ENCODE data around the gene SLAMF8.

SLAMF8 gene

GRCh38 chr1:159791031-159791430, 35.6 kb upstream of the SLAMF8 start:
- Histone ChIP-seq H3K4me3 (ENCODE audit: low read length in 2 of 2) (no peak overlapping the region), H3K36me3 (ENCODE audit: control insufficient read depth in 2 of 2, insufficient read depth in 2 of 2, low read length in 2 of 2) (no peaks in the 10 kb centered on the region), H3K27ac (ENCODE audit: low read depth in 2 of 2, low read length in 2 of 2) (no peak overlapping the region), H3K9me3 (ENCODE audit: control insufficient read depth in 2 of 2, low read length in 2 of 2) (no peaks in the 10 kb centered on the region), H3K9ac (ENCODE audit: low read depth in 1 of 2, low read length in 2 of 2) (no peak overlapping the region), H3K27me3 (ENCODE audit: control insufficient read depth in 2 of 2, insufficient read depth in 2 of 2, low read length in 2 of 2) (peaks cover 6 to 7% of the 10 kb centered on the region in 2 donors), H3K4me1 (ENCODE audit: control insufficient read depth in 2 of 2, insufficient read depth in 2 of 2, low read length in 2 of 2) (no peaks in the 10 kb centered on the region)

DNA sequence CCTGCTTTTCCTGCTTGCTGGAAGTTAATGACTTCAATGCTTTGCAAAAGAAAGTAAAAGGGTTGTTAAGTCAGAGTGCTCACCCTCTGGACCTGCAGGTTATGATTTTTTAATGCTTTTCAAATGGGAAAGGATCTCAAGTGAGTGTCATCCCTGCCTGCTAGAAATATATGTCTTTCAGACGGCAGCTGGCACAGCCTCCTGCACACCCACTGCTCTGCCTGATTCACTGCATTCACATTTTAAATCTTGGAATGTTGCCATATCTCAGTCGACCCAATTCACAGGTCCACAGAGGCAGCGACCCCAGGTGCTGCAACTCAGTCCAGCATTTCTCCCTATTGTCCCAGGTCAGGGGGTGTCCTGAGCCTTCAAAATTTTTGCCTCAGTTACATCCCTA, 35.2 kb upstream of the SLAMF8 start:
- no peaks in the 10 kb centered on the region for H3K36me3 ChIP-seq (ENCODE audit: control insufficient read depth in 2 of 2, insufficient read depth in 2 of 2, low read length in 2 of 2)
- no peak overlapping the region for H3K4me3 ChIP-seq (ENCODE audit: low read length in 2 of 2)
- H3K9me3 ChIP-seq (ENCODE audit: control insufficient read depth in 2 of 2, low read length in 2 of 2) = no peaks in the 10 kb centered on the region
- peaks cover 6 to 7% of the 10 kb centered on the region in 2 donors for H3K27me3 ChIP-seq (ENCODE audit: control insufficient read depth in 2 of 2, insufficient read depth in 2 of 2, low read length in 2 of 2)
- no peaks in the 10 kb centered on the region for H3K4me1 ChIP-seq (ENCODE audit: control insufficient read depth in 2 of 2, insufficient read depth in 2 of 2, low read length in 2 of 2)
- no peak overlapping the region for H3K9ac ChIP-seq (ENCODE audit: low read depth in 1 of 2, low read length in 2 of 2)
- no peak overlapping the region for H3K27ac ChIP-seq (ENCODE audit: low read depth in 2 of 2, low read length in 2 of 2)

- no peaks in the 10 kb centered on the region for H3K9me3 ChIP-seq (ENCODE audit: control insufficient read depth in 2 of 2, low read length in 2 of 2)
- no peak overlapping the region for H3K4me3 ChIP-seq (ENCODE audit: low read length in 2 of 2)
- peaks cover 7 to 9% of the 10 kb centered on the region in 2 donors for H3K27me3 ChIP-seq (ENCODE audit: control insufficient read depth in 2 of 2, insufficient read depth in 2 of 2, low read length in 2 of 2)
- H3K36me3 ChIP-seq (ENCODE audit: control insufficient read depth in 2 of 2, insufficient read depth in 2 of 2, low read length in 2 of 2) = no peaks in the 10 kb centered on the region
- H3K27ac ChIP-seq (ENCODE audit: low read depth in 2 of 2, low read length in 2 of 2) = no peak overlapping the region
- peaks cover 0 to 2% of the 10 kb centered on the region in 2 donors for H3K4me1 ChIP-seq (ENCODE audit: control insufficient read depth in 2 of 2, insufficient read depth in 2 of 2, low read length in 2 of 2)
- H3K9ac ChIP-seq (ENCODE audit: low read depth in 1 of 2, low read length in 2 of 2) = no peak overlapping the region
Observed at GRCh38 chr1:159795534-159795933, 31.1 kb upstream of the SLAMF8 start.

GRCh38 chr1:159798893-159799292, 27.8 kb upstream of the SLAMF8 start:
- H3K4me1 ChIP-seq (ENCODE audit: control insufficient read depth in 2 of 2, insufficient read depth in 2 of 2, low read length in 2 of 2) = peaks cover 0 to 2% of the 10 kb centered on the region in 2 donors
- H3K36me3 ChIP-seq (ENCODE audit: control insufficient read depth in 2 of 2, insufficient read depth in 2 of 2, low read length in 2 of 2) = no peaks in the 10 kb centered on the region
- H3K27ac ChIP-seq (ENCODE audit: low read depth in 2 of 2, low read length in 2 of 2) = no peak overlapping the region
- no peaks in the 10 kb centered on the region for H3K9me3 ChIP-seq (ENCODE audit: control insufficient read depth in 2 of 2, low read length in 2 of 2)
- peaks cover under 1 to 15% of the 10 kb centered on the region in 2 donors for H3K27me3 ChIP-seq (ENCODE audit: control insufficient read depth in 2 of 2, insufficient read depth in 2 of 2, low read length in 2 of 2)
- no peak overlapping the region for H3K4me3 ChIP-seq (ENCODE audit: low read length in 2 of 2)
- no peak overlapping the region for H3K9ac ChIP-seq (ENCODE audit: low read depth in 1 of 2, low read length in 2 of 2)

- Histone ChIP-seq H3K4me3 (ENCODE audit: low read length in 2 of 2) (no peak overlapping the region), H3K27ac (ENCODE audit: low read depth in 2 of 2, low read length in 2 of 2) (no peak overlapping the region), H3K27me3 (ENCODE audit: control insufficient read depth in 2 of 2, insufficient read depth in 2 of 2, low read length in 2 of 2) (peaks cover 0 to 17% of the 10 kb centered on the region in 2 donors), H3K4me1 (ENCODE audit: control insufficient read depth in 2 of 2, insufficient read depth in 2 of 2, low read length in 2 of 2) (peaks cover 0 to 2% of the 10 kb centered on the region in 2 donors), H3K9me3 (ENCODE audit: control insufficient read depth in 2 of 2, low read length in 2 of 2) (no peaks in the 10 kb centered on the region), H3K9ac (ENCODE audit: low read depth in 1 of 2, low read length in 2 of 2) (no peak overlapping the region), H3K36me3 (ENCODE audit: control insufficient read depth in 2 of 2, insufficient read depth in 2 of 2, low read length in 2 of 2) (no peaks in the 10 kb centered on the region)
Observed at GRCh38 chr1:159799446-159799985, 27.2 kb upstream of the SLAMF8 start.

DNA sequence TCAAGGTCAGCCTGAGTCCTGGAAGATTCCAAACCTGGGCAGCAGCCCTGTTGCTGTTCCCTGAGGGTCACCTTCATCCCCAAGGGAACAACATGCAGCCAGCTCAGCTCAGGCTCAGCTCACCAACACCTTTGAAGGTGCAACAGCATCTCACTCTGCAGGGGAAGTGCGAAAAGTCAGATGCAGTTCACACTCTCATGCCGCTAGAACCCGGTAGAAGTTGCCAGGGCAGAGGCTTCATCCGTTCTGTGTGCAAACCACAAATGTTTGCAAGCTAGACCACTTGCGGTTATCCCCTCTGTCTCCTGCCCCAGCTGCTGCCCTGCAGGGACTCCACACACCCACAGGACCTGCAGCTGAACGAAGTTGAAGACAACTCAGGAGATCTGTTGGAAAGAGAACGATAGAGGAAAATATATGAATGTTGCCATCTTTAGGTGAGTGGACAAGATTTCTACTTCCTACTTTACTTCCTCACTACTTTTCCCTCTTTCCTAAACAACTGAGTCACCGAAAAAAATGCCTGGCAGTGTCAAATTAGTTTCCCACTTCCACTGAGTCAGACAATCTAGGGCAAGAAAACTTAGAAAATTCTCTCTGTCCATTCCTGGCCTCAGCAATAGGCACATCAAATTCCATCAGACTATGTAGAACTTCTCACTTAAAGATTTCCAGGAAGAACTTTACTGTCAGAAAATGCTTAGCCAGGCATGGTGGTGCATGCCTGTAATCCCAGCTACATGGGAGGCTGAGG, 26.3 kb upstream of the SLAMF8 start:
- H3K9me3 ChIP-seq (ENCODE audit: control insufficient read depth in 2 of 2, low read length in 2 of 2) = no peaks in the 10 kb centered on the region
- H3K27me3 ChIP-seq (ENCODE audit: control insufficient read depth in 2 of 2, insufficient read depth in 2 of 2, low read length in 2 of 2) = peaks cover 4 to 16% of the 10 kb centered on the region in 2 donors
- H3K4me1 ChIP-seq (ENCODE audit: control insufficient read depth in 2 of 2, insufficient read depth in 2 of 2, low read length in 2 of 2) = peaks cover 0 to 2% of the 10 kb centered on the region in 2 donors
- H3K27ac ChIP-seq (ENCODE audit: low read depth in 2 of 2, low read length in 2 of 2) = no peak overlapping the region
- no peaks in the 10 kb centered on the region for H3K36me3 ChIP-seq (ENCODE audit: control insufficient read depth in 2 of 2, insufficient read depth in 2 of 2, low read length in 2 of 2)
- H3K9ac ChIP-seq (ENCODE audit: low read depth in 1 of 2, low read length in 2 of 2) = no peak overlapping the region
- H3K4me3 ChIP-seq (ENCODE audit: low read length in 2 of 2) = no peak overlapping the region

DNA sequence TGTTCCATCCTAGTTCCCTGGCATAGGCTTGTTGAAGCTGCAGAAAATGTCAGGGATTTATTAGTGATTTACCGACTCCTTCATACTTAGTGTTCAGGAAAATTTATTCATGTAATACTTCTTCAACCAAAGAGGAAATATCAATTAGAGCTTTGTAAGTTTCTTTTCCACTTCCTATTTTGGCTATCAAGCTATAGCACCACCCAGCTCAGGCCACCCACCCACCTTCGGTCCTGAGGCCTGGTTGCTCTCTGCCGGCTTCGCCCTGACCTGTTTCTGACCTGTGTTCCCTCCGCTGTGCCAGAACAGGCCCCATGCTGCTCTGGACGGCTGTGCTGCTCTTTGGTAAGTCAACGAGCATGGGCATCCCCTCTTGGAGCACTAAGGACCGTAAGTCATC, 24.6 kb upstream of the SLAMF8 start, which contains the start of gene FCRL6:
Gene FCRL6 (plus strand): TSS at position 250 of the 400 bp plus-strand sequence. CDS start 65 bp downstream, at position 315.
- Histone ChIP-seq H3K27me3 (ENCODE audit: control insufficient read depth in 2 of 2, insufficient read depth in 2 of 2, low read length in 2 of 2) (peaks cover 4 to 8% of the 10 kb centered on the region in 2 donors), H3K4me1 (ENCODE audit: control insufficient read depth in 2 of 2, insufficient read depth in 2 of 2, low read length in 2 of 2) (peaks cover 0 to 2% of the 10 kb centered on the region in 2 donors), H3K9ac (ENCODE audit: low read depth in 1 of 2, low read length in 2 of 2) (no peak within 1 kb of the TSS), H3K27ac (ENCODE audit: low read depth in 2 of 2, low read length in 2 of 2) (no peak within 1 kb of the TSS), H3K9me3 (ENCODE audit: control insufficient read depth in 2 of 2, low read length in 2 of 2) (no peaks in the 10 kb centered on the region), H3K36me3 (ENCODE audit: control insufficient read depth in 2 of 2, insufficient read depth in 2 of 2, low read length in 2 of 2) (no peaks in the 10 kb centered on the region), H3K4me3 (ENCODE audit: low read length in 2 of 2) (no peak within 1 kb of the TSS)

DNA sequence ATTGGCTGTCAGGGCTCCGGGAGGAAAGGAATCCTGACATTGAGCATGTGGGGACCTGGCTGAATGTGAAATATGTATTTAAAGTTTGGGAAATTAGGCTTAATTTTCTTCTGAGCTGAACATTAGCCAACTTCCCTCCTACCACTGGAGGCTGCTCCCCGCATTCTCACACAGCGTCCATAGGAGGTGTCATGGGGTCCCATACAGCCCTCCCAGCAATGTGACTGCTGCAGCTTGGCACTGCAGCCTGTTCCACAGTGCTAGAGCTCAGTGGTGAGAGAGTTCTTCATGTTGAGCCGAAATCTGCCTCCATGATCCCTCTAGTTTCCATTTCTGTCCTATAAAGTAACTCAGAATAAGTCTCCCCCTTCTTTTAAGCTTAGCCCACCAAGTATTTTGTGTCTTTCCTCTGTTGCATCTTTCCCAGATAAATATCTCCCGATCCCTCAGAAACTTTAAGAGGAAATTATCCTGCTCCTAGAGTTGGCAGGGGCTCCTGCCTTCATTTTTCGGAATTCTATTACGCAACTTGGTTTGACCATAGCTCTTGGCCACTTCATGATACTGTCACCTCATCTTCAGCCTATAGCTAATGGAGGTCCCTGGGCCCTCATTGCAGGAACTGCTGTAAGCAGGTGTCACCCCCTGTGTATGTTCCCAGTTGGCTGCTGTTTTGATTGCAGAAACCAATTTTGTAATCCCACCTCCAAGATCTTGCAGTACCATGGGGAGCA, 22.6 kb upstream of the SLAMF8 start:
- Histone ChIP-seq H3K9ac (ENCODE audit: low read depth in 1 of 2, low read length in 2 of 2) (no peak overlapping the region), H3K27ac (ENCODE audit: low read depth in 2 of 2, low read length in 2 of 2) (no peak overlapping the region), H3K4me3 (ENCODE audit: low read length in 2 of 2) (no peak overlapping the region)

GRCh38 chr1:159804924-159805323, 21.7 kb upstream of the SLAMF8 start:
- Histone ChIP-seq H3K9me3 (ENCODE audit: control insufficient read depth in 2 of 2, low read length in 2 of 2) (no peaks in the 10 kb centered on the region), H3K27ac (ENCODE audit: low read depth in 2 of 2, low read length in 2 of 2) (no peak overlapping the region), H3K27me3 (ENCODE audit: control insufficient read depth in 2 of 2, insufficient read depth in 2 of 2, low read length in 2 of 2) (peaks cover 4 to 8% of the 10 kb centered on the region in 2 donors), H3K9ac (ENCODE audit: low read depth in 1 of 2, low read length in 2 of 2) (no peak overlapping the region), H3K36me3 (ENCODE audit: control insufficient read depth in 2 of 2, insufficient read depth in 2 of 2, low read length in 2 of 2) (no peaks in the 10 kb centered on the region), H3K4me3 (ENCODE audit: low read length in 2 of 2) (no peak overlapping the region), H3K4me1 (ENCODE audit: control insufficient read depth in 2 of 2, insufficient read depth in 2 of 2, low read length in 2 of 2) (no peaks in the 10 kb centered on the region)

More for the DNA sequence above, 22.6 kb upstream of the SLAMF8 start:
- Histone ChIP-seq H3K36me3 (ENCODE audit: control insufficient read depth in 2 of 2, insufficient read depth in 2 of 2, low read length in 2 of 2) (no peaks in the 10 kb centered on the region), H3K9me3 (ENCODE audit: control insufficient read depth in 2 of 2, low read length in 2 of 2) (no peaks in the 10 kb centered on the region), H3K4me1 (ENCODE audit: control insufficient read depth in 2 of 2, insufficient read depth in 2 of 2, low read length in 2 of 2) (no peaks in the 10 kb centered on the region), H3K27me3 (ENCODE audit: control insufficient read depth in 2 of 2, insufficient read depth in 2 of 2, low read length in 2 of 2) (peaks cover 4 to 8% of the 10 kb centered on the region in 2 donors)

- Histone ChIP-seq H3K9ac (ENCODE audit: low read depth in 1 of 2, low read length in 2 of 2) (no peak overlapping the region), H3K4me1 (ENCODE audit: control insufficient read depth in 2 of 2, insufficient read depth in 2 of 2, low read length in 2 of 2) (no peaks in the 10 kb centered on the region), H3K9me3 (ENCODE audit: control insufficient read depth in 2 of 2, low read length in 2 of 2) (no peaks in the 10 kb centered on the region), H3K27me3 (ENCODE audit: control insufficient read depth in 2 of 2, insufficient read depth in 2 of 2, low read length in 2 of 2) (no peaks in the 10 kb centered on the region), H3K36me3 (ENCODE audit: control insufficient read depth in 2 of 2, insufficient read depth in 2 of 2, low read length in 2 of 2) (no peaks in the 10 kb centered on the region), H3K4me3 (ENCODE audit: low read length in 2 of 2) (no peak overlapping the region), H3K27ac (ENCODE audit: low read depth in 2 of 2, low read length in 2 of 2) (no peak overlapping the region)
Observed at GRCh38 chr1:159815926-159816325, 10.7 kb upstream of the SLAMF8 start.

All from mucosa of rectum (tissue), 2 donors.